ENCODE results near the gene NAALADL1.

Gene NAALADL1

GRCh38 chr11:65058419-65059054, at the start of gene NAALADL1:
Gene NAALADL1, minus strand, starts transcription at chr11:65058553. Its CDS starts 32 bp downstream, at chr11:65058521.
- DNase-seq (ENCODE audit: insufficient read length, low spot score) (no peak), FAIRE-seq (no peak)

- no peak for DNase-seq (ENCODE audit: insufficient read length, low spot score)
- FAIRE-seq, result no peak
Observed at GRCh38 chr11:65107751-65108468, 49.6 kb upstream of the NAALADL1 start.

GRCh38 chr11:65107078-65107477, 48.7 kb upstream of the NAALADL1 start:
- no peak for FAIRE-seq
- no peak for DNase-seq (ENCODE audit: insufficient read length, low spot score)

- FAIRE-seq (no peak), DNase-seq (ENCODE audit: insufficient read length, low spot score) (no peak)
Observed at GRCh38 chr11:65104628-65105027, 46.3 kb upstream of the NAALADL1 start.

GRCh38 chr11:65103476-65103875, 45.1 kb upstream of the NAALADL1 start:
- no peak for DNase-seq (ENCODE audit: insufficient read length, low spot score)
- FAIRE-seq, result no peak

- DNase-seq (ENCODE audit: insufficient read length, low spot score), result no peak
Observed at GRCh38 chr11:65102142-65103095, 44.1 kb upstream of the NAALADL1 start.

GRCh38 chr11:65100674-65101350, 42.5 kb upstream of the NAALADL1 start:
- FAIRE-seq, result no peak
- no peak for DNase-seq (ENCODE audit: insufficient read length, low spot score)

More at GRCh38 chr11:65102142-65103095, 44.1 kb upstream of the NAALADL1 start:
- FAIRE-seq, result no peak

GRCh38 chr11:65096926-65097325, 38.6 kb upstream of the NAALADL1 start:
- no peak for DNase-seq (ENCODE audit: insufficient read length, low spot score)
- FAIRE-seq, result no peak

- DNase-seq (ENCODE audit: insufficient read length, low spot score), result peak; percentile 95
- FAIRE-seq, result peak; percentile 94
Observed at GRCh38 chr11:65095974-65096806, 37.8 kb upstream of the NAALADL1 start, which contains the start of gene VPS51. Gene VPS51, plus strand, starts transcription at chr11:65096214. Its CDS starts 37 bp downstream, at chr11:65096251.

- FAIRE-seq (no peak), DNase-seq (ENCODE audit: insufficient read length, low spot score) (no peak)
Observed at GRCh38 chr11:65095427-65095826, 37.1 kb upstream of the NAALADL1 start.

GRCh38 chr11:65090628-65091027, 32.3 kb upstream of the NAALADL1 start:
- no peak for FAIRE-seq
- DNase-seq (ENCODE audit: insufficient read length, low spot score), result no peak

GRCh38 chr11:65089621-65090020, 31.3 kb upstream of the NAALADL1 start:
- DNase-seq (ENCODE audit: insufficient read length, low spot score) (no peak), FAIRE-seq (no peak)

- FAIRE-seq (no peak), DNase-seq (ENCODE audit: insufficient read length, low spot score) (no peak)
Observed at GRCh38 chr11:65087827-65088226, 29.5 kb upstream of the NAALADL1 start.

GRCh38 chr11:65087216-65087615, 28.9 kb upstream of the NAALADL1 start:
- DNase-seq (ENCODE audit: insufficient read length, low spot score) (no peak), FAIRE-seq (no peak)

GRCh38 chr11:65086809-65087208, 28.5 kb upstream of the NAALADL1 start:
- FAIRE-seq, result no peak

GRCh38 chr11:65085446-65085845, 27.1 kb upstream of the NAALADL1 start:
- no peak for FAIRE-seq

More at GRCh38 chr11:65086809-65087208, 28.5 kb upstream of the NAALADL1 start:
- DNase-seq (ENCODE audit: insufficient read length, low spot score), result no peak

GRCh38 chr11:65084598-65085375, 26.4 kb upstream of the NAALADL1 start:
- no peak for FAIRE-seq

More at GRCh38 chr11:65085446-65085845, 27.1 kb upstream of the NAALADL1 start:
- no peak for DNase-seq (ENCODE audit: insufficient read length, low spot score)

GRCh38 chr11:65083834-65084597, 25.7 kb upstream of the NAALADL1 start, which contains the start of the genes CDCA5 and ZFPL1:
Gene CDCA5, minus strand, starts transcription at chr11:65084040. Its CDS starts 62 bp downstream, at chr11:65083978.
Gene ZFPL1, plus strand, starts transcription at chr11:65084222. Its CDS starts 477 bp downstream, at chr11:65084699.
- peak; percentile 98 for FAIRE-seq

More at GRCh38 chr11:65084598-65085375, 26.4 kb upstream of the NAALADL1 start:
- no peak for DNase-seq (ENCODE audit: insufficient read length, low spot score)

More at GRCh38 chr11:65083834-65084597, 25.7 kb upstream of the NAALADL1 start, which contains the start of the genes CDCA5 and ZFPL1:
- DNase-seq (ENCODE audit: insufficient read length, low spot score), result peak; percentile 99
